Eye (tissue), 1 donor: ENCODE measurements around the gene GMPS.
"Not testable (repeated sequence)": the region's sequence is repeated elsewhere in the genome, so short reads cannot be mapped to it uniquely, and the experiment has no call there.

Experiments used
- DNase-seq: peaks from one replicate; pipeline ENCODE4 v3.0.0-alpha.2; 2015

The GMPS gene

DNA sequence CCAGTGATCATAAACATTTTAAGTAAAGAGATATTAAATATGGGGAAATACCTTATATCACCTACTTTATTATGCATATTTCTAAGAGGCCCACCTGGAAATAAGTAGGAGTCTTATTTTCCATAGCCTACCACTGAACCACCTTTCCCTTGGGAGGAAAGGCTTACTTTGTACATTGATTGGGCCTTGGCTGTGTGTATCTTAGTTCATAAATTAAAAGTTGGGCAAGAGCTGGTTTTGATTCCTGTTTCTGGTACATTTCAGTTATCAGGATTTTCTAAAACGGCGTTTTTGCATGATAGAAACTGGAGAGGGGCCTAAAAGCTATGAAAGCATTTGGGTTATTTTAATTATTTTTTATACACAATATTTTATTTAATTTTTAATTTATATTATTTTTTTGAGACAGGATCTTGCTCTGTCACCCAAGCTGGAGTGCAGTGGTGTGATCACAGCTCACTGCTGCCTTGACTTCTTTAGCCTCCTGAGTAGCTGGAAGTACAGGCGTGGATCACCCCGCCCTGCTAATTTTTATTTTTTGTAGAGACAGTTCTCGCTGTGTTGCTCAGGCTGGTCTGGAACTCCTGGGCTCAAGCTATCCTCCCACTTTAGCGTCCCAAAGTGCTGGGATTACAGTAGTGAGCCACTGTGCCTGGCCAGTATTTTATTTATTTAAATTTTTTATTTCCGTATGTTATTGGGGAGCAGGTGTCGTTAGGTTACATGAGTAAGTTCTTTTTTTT is 2.6 kb downstream of the GMPS start:
- no peak for DNase-seq

DNA sequence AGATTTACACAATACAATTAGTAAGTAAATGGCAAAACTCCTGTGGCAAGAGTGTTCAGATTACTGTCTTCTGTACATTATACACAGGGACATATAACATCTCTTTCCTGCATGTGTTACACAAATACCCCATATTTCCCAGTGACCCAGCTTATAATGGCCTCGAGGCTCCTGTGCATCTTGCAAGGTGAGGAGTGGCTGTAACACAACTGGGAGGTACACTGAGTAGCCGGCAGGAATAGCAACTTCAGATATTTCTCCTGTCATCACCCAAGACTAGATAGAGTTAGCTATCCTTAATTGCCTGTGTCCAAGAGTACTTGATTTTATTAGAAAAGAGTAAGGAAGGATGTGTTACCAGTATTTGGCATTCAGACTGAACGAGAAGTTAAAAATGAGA is 5.6 kb downstream of the GMPS start:
- no peak for DNase-seq

DNA sequence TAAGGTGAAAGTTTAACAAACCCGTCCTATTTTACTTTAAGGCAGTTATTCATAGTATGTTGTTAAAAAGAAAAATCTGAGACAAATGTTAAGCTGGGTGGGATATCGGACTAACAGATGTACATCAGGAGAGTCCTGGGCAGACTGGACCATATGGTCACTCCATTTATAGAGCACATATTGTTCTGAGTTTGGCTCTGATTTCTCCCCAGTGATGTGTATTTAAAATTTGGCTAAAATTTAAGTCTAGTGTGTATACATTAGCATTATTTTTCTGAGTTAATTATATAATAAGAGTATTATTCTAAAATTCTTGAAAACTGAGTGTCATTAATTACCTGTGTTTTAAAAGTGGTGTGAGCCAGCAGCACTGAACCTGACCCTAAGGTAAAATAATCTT is 6.1 kb downstream of the GMPS start:
- no peak for DNase-seq

DNA sequence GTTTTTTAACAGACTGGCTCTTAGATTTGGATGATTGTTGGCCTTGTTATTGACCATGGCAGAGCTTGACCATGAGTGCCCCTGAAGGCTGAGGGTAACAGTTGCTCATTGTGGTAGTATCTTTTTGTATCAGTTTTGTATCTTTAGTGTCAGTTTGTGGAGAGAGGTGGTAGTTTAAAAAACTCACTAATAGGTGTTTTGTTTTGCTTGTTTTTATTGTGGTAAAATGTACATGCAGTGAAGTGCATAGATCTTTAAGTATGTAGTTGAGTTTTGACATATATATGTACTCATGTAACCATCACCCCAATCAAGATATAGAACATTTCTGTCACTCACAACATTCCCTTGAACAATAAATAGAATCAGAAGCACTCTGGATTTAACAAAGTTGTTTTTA is 9.8 kb downstream of the GMPS start:
- DNase-seq: no peak

DNA sequence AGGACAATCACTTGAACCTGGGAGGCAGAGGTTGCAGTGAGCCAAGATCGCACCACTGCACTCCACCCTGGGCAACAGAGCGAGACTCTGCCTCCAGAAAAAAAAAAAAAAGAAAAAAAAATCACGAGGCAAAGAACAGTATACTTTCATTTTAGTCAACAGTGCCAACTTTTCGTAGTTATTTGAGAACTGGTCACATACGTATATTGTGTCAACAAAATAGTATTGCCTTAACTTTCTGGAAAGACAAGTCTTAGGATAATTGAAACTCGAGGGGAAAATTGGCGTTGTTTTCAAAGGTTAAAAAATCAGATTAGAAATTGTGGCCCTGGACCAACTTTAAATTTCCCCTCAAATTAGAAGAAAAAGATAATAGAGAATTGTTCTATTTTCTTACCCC is 13.8 kb downstream of the GMPS start:
- no peak for DNase-seq

DNA sequence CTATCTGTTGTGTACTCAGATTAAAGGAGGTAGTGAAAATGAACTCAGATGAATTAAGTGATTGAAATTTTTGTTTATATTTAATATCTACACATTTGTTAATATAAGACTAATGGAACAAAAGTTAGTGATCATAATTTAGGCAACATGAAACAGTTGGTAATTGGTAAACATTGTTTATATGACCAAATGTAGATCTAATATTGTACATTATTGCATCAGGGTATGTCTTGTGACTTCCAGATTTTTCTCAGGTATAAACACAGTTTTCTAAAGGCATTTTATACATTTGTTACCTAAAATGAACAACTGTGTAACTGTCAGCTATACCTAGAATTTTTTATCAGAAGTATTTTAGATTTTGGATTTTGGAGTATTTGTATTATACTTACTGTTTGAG is 14.8 kb downstream of the GMPS start:
- DNase-seq: no peak

DNA sequence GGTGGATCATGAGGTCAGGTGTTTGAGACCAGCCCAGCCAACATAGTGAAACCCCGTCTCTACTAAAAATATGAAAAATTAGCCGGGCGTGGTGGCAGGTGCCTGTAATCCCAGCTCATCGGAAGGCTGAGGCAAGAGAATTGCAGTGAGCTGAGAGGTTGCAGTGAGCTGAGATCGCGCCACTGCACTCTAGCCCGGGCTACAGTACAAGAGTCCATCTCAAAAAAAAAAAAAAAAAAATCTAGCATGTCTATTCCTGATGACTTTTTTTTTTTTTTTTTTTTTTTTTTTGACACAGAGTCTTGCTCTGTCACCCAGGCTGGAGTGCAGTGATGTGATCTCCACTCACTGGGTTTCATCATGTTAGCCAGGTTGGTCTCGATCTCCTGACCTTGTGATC is 15.9 kb downstream of the GMPS start:
- DNase-seq: not testable (repeated sequence)

DNA sequence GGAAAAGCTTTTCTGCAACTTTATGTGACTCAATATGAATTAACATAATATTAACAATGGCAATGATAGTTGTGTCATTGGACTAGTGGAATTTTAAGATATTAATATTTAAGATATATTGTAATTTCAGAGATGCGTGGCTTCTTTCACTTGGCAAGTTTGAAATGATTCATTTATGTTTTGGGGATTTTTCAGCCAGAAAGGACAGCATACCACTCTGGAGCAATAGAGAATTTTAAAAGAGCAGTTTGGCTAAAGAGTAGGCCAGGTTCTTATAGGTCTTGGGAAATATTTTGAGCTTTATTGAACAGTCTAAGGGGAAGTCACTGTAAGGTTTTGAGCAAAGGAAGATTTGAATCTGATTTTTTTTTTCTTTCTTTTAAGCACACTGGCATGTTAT is 16.5 kb downstream of the GMPS start:
- DNase-seq: no peak

DNA sequence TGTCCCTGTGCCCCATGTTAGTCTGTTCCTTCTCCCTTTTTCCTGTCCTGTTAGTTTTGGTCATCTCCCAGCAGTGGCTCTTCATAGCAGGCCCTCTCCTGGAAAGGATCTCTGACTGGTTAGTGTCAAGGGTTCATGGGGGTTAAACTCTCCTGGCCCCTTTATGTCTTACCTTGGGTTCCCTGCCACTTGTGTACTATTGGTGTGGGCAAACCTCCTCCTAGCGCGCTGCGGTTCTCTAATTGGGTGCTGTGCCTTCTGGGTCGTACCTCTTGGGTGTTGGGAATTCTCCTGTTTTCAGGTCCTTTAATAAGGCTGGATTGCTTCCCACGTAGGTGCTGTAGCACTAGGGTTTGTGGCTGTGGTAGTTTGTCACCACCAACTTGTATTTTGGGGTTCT is 18.8 kb downstream of the GMPS start:
- DNase-seq: no peak

DNA sequence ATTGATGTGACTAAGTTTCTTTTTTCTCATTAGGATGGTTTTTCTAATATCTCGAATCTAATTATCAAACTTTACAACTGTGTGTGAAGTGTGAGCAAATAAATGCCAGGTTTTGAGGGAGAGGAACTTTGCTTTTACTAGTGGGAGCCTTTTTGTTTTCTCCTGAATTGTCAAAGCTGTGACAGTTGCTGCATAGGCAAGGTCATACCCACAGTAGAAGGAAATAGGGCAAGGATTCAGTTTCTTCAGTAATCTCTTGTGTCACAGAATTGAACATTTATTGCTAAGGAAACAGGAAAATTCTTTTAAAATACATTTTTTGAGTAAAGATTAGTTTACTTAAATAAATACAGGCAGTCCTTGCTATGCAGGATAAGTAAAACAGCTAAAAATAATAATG is 19.5 kb downstream of the GMPS start:
- no peak for DNase-seq

DNA sequence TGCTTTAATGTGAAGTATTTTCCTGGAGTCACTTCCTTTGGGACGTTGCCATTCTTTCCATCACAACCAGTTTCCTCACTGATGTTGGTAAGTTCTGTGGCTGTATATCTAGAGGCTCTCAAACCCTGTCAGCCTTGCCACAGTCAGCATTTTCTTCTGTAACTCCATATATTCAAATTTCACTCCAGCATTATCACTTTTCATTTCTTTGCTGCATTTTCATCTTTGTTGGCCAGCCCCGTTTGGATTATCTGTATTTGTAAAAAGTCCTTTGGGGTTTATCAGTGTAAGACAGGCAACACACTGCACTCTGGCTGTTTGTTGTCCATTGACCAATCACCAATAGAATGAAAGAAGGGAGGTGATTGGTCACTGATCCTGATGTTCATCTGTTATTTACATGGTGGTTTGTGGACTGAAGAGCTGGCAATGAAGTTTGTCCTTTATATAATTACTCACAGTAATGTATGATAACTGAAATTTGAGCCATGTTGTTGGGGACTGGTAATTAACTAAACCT is 20.3 kb downstream of the GMPS start:
- DNase-seq: no peak

DNA sequence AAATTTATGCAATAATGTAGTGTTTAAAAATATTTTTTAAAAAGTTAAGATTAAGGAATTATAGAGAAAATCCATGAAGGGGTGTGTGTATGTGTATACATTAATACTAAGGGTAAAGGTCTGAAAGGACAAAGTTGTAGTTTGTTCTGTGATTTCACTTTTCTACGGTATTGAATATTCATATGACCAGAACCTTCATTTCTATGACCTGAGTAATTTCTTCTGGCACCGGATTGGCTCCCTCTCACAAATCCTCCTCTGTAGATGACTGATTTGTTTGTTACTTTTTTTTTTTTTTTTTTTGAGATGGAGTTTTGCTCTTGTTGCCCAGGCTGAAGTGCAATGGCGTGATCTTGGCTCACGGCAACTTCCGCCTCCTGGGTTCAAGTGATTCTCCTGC is 20.9 kb downstream of the GMPS start:
- DNase-seq: no peak

DNA sequence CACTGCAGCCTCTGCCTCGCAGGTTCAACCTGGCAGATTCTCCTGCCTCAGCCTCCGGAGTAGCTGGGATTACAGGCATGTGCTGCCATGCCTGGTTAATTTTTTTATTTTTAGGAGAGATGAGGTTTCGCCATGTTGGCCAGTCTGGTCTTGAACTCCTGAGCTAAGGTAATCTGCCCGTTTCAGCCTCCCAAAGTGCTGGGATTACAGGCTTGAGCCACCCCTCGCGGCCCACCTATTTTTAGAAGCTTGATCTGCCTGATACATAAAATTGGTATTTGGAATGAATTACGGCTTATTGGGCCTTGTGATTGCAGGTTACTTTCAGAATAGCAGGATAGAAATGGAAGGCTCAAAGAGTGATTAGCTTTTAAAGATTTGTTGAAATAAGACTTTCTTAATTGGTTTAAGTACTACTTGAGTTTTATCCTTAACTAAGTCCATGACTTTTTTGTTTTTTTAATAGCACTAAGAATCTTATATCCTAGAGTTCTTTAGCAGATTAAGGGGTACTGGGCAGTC is 25.0 kb downstream of the GMPS start:
- peak; percentile 8 for DNase-seq

DNA sequence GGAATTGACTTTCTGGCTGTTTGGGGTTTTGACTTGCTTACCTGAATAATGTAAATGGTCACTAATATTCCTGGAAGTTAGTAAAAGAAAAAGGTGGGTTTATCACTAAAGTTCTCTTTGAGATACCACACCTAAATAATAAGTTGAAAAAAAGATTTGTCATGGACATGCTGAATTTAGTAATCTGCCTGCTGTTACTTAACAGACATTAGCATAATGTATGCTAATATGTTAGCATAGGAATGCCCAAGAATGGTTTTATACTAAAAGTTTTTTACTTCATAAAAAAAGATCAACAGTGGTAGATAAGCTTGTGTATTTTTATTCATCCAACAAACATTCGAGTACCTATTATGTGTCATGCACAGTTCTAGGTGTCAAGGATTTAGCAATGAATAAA is 36.5 kb downstream of the GMPS start:
- no peak for DNase-seq

DNA sequence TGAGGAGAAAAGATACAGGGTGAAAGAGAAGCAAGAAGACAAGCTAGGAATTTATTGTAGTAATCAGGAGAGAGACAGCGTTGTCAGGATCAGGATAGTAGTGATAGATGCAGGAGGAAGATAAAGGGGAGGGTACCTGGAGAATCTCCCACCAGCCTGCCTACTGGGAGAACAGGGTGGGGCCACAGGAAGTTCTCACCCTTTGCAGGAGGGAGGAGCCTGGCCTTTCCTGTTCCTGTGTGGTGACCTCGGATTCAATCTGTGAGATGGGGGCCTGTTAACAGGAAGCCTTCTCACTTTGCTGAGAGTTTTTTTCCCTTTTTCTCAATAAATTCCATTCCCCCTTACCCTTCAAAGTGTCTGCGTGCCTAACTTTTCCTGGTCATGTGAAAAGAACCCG is 37.6 kb downstream of the GMPS start:
- no peak for DNase-seq

DNA sequence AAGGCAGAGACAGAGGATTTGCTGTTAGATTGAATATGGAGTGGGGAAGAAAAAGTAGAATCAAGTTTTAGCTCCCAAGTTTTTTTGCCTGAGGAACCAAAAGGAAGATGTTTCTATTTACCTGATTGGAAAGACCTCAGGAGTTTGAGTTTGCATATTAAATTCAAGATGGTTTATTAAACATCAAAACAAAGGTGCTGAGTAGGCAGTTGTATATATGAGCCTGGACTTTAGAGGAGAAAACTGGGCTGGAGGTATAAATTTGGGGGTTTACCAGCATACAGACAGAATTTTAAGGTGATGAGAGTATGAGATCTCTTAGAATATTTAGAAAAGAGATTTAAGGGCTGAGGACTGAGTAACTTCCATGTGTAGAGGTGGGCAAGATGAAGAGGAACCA is 38.2 kb downstream of the GMPS start:
- DNase-seq: no peak

DNA sequence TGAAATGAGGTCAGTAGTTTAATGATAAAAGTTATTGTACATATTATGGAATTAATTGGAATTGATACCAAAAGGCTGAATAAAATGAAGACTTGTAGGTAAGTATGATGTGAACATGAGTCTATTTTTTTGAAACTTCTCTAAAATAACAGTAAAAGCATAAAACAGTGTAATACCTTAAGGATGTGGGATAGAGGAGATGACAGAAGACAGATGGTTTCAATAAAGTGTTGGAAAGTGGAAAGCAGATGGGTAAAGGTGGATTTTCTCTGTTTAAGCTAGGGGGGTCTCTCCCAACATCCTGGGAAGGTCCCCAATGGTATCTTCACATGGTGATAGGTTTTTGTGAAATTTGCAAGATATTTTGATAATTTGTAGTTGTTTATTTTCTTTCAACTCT is 41.6 kb downstream of the GMPS start:
- no peak for DNase-seq

DNA sequence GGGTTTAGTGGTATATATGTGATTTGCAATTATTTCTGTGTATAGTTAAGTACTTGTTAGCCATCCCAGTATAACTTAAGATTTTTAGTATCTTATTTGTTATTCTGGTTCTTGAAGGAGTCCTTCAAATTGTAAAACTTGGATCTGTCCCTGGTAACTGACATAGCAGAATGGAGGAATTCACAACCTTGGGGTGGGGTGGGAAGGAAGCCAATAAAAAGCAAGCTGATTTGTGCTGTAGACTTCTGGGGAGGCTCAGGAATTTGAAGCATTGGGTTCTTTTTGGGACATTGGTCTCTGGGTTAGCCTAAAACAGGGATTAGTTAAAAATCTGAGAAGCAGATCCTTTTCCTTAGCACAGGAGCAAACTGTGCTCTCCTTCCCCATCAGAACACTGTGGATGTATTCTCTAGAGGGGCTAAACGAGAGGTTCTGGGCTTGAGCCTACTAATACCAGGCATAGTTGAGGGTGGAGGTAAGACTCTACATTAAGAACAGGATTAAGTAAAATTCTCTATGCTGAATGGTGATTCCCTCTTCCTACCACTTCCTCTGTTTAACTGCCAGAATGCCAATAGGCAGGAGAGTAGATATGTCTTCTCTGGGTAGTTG is 42.2 kb downstream of the GMPS start:
- DNase-seq: no peak

DNA sequence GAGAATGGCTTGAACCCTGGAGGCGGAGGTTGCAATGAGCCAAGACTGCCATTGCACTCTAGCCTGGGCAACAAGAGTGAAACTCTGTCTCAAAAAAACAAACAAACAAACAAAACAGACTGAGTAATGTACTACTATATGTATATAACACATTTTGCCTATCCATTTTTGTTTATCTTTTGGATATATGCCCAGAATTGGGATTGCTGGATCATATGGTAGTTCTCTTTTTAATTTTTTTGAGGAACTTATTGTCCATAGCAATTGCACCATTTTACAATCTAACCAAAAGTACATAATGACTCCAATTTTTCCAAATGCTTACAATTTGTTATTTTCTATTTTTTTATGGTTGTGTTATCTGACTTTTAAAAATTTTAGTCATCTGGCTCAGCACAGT is 47.3 kb downstream of the GMPS start:
- DNase-seq: no peak

DNA sequence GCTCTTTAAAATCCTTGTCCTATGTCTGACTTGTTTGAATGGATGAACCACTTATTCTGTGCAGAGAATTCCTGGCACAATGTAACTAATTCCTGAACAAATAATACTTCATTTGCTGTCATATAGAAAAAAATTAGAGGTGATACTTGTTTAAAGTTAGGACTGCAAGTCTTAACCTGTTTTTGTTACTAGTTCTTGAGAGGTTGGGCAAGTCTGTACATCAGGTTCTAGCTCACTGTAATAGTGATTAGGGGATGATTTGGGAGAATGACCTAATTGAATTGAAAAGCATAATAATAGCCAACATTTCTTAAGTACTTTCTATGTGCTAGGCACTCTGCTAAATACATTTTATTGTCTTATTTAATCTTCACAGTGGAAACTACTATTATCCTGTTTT is 49.3 kb downstream of the GMPS start:
- no peak for DNase-seq

DNA sequence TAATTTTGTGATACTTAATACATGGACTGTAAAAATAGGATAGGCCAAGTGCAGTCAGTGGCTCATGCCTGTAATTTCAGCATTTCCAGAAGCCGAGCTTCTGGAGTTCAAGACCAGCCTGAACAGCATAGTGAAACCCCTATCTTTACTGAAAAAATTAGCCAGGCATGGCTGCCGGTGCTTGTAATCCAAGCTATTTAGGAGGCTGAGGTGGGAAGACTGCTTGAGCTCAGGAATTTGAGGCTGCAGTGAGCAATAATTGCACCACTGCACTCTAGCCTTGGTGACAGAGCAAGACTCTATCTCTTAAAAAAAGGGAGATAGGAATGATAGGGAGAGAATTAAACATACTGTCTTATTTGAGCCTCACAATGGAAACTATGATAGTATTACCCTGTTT is 51.0 kb downstream of the GMPS start:
- DNase-seq: no peak

DNA sequence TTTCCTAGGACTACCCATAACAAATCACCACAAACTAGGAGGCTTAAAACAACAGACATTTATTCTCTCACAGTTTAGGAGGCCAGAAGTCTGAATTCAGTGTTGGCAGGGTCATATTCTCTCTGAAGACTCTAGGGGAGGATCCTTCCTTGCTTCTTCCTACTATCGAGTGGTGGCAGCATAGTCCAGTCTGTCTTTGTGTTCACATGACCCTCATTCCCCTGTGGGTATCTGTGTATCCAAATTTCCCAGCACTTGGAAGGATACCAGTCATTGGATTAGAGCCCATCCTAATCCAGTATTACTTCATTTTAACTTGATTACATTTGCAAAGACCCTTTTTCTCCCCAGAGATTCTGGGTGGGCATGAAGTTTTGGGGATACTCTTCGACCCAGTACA is 63.8 kb downstream of the GMPS start:
- DNase-seq: no peak

DNA sequence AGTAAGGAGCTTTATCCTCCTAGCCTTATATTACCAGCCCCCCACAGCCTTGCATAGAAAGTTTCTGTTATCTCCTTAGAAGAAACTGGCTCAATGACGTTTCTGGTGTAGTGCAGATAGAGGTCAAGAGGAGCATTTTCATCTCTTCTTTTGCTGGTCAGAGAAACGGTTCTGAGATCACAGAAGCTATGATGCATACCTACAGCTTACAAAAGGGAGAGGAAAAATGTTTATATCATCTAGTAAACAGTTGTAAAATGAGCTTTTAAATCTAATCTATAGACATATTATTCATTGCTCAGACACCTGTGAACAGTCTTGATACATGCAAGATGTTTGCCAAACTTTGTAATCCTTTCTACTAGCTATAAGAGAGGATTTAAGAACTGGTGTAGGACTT is 68.0 kb downstream of the GMPS start:
- DNase-seq: no peak

DNA sequence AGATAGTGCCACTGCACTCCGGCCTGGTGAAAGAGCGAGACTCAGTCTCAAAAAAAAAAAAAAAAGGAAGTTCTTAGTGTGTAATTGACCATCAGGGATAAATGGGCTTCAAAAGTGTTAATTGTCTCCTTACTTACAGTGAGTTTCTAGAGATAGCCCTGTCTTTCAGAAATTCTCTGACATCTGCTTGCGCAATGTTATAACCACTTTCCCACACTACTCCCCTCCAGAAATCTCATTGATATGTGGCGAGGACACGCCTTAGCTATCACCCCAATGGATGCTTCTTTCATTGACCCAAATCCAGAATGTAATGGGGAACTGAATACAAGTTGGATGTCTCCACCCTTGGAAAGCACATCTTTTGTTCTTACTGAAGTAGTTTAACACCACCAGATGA is 70.9 kb downstream of the GMPS start:
- DNase-seq: no peak

DNA sequence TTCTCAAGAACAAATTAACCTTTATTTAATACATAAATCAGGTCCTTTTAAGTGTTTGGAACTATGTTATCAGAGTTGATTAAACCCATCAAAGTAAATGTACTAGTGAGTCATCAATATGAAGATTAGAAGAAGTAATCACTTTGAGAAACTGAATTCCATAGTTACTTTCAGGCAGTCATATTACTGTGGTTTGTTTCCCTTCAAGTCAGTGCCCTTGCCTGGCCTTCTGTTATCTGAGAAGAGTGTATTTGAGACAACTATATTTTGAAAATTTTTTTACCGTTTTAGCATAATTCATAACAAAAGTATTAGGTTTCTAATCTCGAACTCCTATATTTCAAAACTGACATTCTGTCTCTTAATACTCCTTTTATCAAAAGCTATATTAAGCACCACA is 73.6 kb downstream of the GMPS start:
- no peak for DNase-seq
